Liver (tissue), 3 donors: ENCODE data around the gene YIPF1.

Experiments used
- JUND ChIP-seq, 2 donors: IDR thresholded peaks; 2 replicates each; pipeline ENCODE4 v1.6.1; 2016; ENCODE audit warnings: antibody characterized with exemption in 2 of 2
- TAF1 ChIP-seq: conservative IDR thresholded peaks from 2 replicates; pipeline ENCODE4 v1.6.1; 2016; ENCODE audit warnings: antibody characterized with exemption, mild to moderate bottlenecking
- YY1 ChIP-seq: IDR thresholded peaks from 2 replicates; pipeline ENCODE4 v1.6.1; 2016; ENCODE audit warnings: antibody characterized with exemption, mild to moderate bottlenecking
- TF ChIP-seq, protein P1 (sequence below): fragments of 150-350 bp; IDR thresholded peaks from 2 replicates; pipeline ENCODE4 v1.5.1; 2017; ENCODE audit warnings: improper control_type of control experiment, low read depth, low read length; ENCODE audit not compliant: missing input control
- TF ChIP-seq, protein P2 (sequence below): IDR thresholded peaks from 2 replicates; pipeline ENCODE4 v1.6.1; 2016; ENCODE audit warnings: antibody characterized with exemption, mild to moderate bottlenecking
- donor health status: healthy.
- donor health status: healthy.

DNA sequence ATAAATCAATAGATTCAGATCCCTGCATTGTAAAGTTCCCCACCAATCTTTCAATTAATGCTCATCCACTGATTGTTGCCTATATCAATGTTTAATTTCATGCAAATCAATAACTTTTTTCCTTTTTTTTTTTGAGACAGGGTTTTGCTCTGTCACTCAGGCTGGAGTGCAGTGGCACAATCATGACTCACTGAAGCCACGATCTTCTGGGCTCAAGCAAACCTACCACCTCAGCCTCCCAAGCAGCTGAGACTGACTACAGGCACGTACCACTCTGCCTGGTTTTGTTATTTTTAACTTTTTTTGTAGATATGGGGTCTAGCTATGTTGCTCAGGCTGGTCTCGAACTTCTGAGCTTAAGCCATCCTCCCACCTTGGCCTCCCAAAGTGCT is 30.1 kb upstream of the YIPF1 start:
- no peak for TF ChIP-seq TAF1
- TF ChIP-seq JUND (IDR thresholded peaks at IDR 0.05) = no peak
- TF ChIP-seq, protein P1, sequence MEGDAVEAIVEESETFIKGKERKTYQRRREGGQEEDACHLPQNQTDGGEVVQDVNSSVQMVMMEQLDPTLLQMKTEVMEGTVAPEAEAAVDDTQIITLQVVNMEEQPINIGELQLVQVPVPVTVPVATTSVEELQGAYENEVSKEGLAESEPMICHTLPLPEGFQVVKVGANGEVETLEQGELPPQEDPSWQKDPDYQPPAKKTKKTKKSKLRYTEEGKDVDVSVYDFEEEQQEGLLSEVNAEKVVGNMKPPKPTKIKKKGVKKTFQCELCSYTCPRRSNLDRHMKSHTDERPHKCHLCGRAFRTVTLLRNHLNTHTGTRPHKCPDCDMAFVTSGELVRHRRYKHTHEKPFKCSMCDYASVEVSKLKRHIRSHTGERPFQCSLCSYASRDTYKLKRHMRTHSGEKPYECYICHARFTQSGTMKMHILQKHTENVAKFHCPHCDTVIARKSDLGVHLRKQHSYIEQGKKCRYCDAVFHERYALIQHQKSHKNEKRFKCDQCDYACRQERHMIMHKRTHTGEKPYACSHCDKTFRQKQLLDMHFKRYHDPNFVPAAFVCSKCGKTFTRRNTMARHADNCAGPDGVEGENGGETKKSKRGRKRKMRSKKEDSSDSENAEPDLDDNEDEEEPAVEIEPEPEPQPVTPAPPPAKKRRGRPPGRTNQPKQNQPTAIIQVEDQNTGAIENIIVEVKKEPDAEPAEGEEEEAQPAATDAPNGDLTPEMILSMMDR = no peak
- TF ChIP-seq YY1 = no peak
- TF ChIP-seq, protein P2, sequence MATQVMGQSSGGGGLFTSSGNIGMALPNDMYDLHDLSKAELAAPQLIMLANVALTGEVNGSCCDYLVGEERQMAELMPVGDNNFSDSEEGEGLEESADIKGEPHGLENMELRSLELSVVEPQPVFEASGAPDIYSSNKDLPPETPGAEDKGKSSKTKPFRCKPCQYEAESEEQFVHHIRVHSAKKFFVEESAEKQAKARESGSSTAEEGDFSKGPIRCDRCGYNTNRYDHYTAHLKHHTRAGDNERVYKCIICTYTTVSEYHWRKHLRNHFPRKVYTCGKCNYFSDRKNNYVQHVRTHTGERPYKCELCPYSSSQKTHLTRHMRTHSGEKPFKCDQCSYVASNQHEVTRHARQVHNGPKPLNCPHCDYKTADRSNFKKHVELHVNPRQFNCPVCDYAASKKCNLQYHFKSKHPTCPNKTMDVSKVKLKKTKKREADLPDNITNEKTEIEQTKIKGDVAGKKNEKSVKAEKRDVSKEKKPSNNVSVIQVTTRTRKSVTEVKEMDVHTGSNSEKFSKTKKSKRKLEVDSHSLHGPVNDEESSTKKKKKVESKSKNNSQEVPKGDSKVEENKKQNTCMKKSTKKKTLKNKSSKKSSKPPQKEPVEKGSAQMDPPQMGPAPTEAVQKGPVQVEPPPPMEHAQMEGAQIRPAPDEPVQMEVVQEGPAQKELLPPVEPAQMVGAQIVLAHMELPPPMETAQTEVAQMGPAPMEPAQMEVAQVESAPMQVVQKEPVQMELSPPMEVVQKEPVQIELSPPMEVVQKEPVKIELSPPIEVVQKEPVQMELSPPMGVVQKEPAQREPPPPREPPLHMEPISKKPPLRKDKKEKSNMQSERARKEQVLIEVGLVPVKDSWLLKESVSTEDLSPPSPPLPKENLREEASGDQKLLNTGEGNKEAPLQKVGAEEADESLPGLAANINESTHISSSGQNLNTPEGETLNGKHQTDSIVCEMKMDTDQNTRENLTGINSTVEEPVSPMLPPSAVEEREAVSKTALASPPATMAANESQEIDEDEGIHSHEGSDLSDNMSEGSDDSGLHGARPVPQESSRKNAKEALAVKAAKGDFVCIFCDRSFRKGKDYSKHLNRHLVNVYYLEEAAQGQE = no peak
